C4-2B (cell line): Measurements from ENCODE around the gene MED4.

ENCODE experiments used
- CTCF ChIP-seq: fragments of 450-650 bp; conservative IDR thresholded peaks from 2 replicates; pipeline ENCODE4 v1.5.1; 2017; ENCODE audit warnings: mild to moderate bottlenecking
- ZFX ChIP-seq: fragments of 450-650 bp; IDR thresholded peaks from 2 replicates; pipeline ENCODE4 v1.6.1; 2017

GRCh38 chr13:48093588-48093987 lies 1.3 kb downstream of the MED4 start:
- TF ChIP-seq CTCF: no peak
- no peak for TF ChIP-seq ZFX
